ENCODE data around the gene TMEM184A. TPM values are rescaled to one million over a fixed set of nuclear protein-coding genes. Genes with fewer than 3 reads are reported as not detected.

Gene TMEM184A
- total RNA-seq, 3 donors from 2014 or later: 6.6 to 8.2 TPM; not detected in 1

- H3K36me3 ChIP-seq: peaks cover 29% of the 10 kb centered on the region
- intact Hi-C loops (cut with DNase I; ENCODE audit: low total_unique reads): no loop called here
- H3K27me3 ChIP-seq: no peaks in the 10 kb centered on the region
- H3K9me3 ChIP-seq: no peaks in the 10 kb centered on the region
- no peak for DNase-seq (ENCODE audit: low spot score in 2 of 2)
- H3K4me1 ChIP-seq: no peaks in the 10 kb centered on the region
- no peak overlapping the region for H3K27ac ChIP-seq
- no peak overlapping the region for H3K4me3 ChIP-seq
- TF ChIP-seq CTCF (IDR thresholded peaks at IDR 0.05): no peak
- TF ChIP-seq POLR2AphosphoS5 (IDR thresholded peaks at IDR 0.05): no peak
- TF ChIP-seq POLR2A (IDR thresholded peaks at IDR 0.05): no peak
Observed at GRCh38 chr7:1492640-1493039, 63.4 kb downstream of the TMEM184A start.

Other genes starting within 250 kb of the TMEM184A start
- gene MICALL2, start 96.7 kb downstream of the TMEM184A start, total RNA-seq: 10 to 100 TPM in 2 of 3 donors, 1 to 10 TPM in 1; 4.0 to 20.0 (median 15.8) TPM
- gene INTS1, start 51.8 kb downstream of the TMEM184A start, total RNA-seq: 10 to 100 TPM; 27.5 to 32.1 (median 27.7) TPM
- gene MAFK, start 25.5 kb downstream of the TMEM184A start, total RNA-seq: 10 to 100 TPM; 14.4 to 25.9 (median 25.2) TPM
- gene PSMG3, start 13.8 kb upstream of the TMEM184A start, total RNA-seq: 10 to 100 TPM; 32.6 to 52.8 (median 45.4) TPM
- 1 to 10 TPM in 1 of 3 donors, under 1 TPM in 2; 0.59 to 1.3 (median 0.96) TPM for gene ELFN1, start 114.1 kb upstream of the TMEM184A start, total RNA-seq

Measured in breast epithelium (tissue), 4 donors.